KMS-11 (cell line): ENCODE results near the gene DBN1.
"Not testable (repeated sequence)": the region's sequence is repeated elsewhere in the genome, so short reads cannot be mapped to it uniquely, and the experiment has no call there.

Experiments used
- H2AFZ ChIP-seq: fragments of 200-600 bp; sonication (generic); 2 replicates; pipeline ENCODE4 v1.6.1; 2016; ENCODE audit warnings: antibody characterized with exemption, mixed run types, low read depth
- H3K27ac ChIP-seq: fragments of 200-600 bp; sonication (generic); 2 replicates; pipeline ENCODE4 v1.6.1; 2016; ENCODE audit warnings: mild to moderate bottlenecking, mixed run types
- H3K27me3 ChIP-seq: fragments of 200-600 bp; sonication (generic); 2 replicates; pipeline ENCODE4 v1.6.1; 2017; ENCODE audit warnings: mild to moderate bottlenecking, low read depth, mixed run types, moderate library complexity; ENCODE audit not compliant: insufficient read depth
- H3K36me3 ChIP-seq: fragments of 200-600 bp; sonication (generic); 2 replicates; pipeline ENCODE4 v1.6.1; 2017; ENCODE audit warnings: mild to moderate bottlenecking, mixed run types; ENCODE audit not compliant: insufficient read depth
- H3K4me1 ChIP-seq: fragments of 200-600 bp; sonication (generic); 2 replicates; pipeline ENCODE4 v1.6.1; 2016; ENCODE audit warnings: mild to moderate bottlenecking, low read depth, mixed run types; ENCODE audit not compliant: poor library complexity, severe bottlenecking
- H3K4me2 ChIP-seq: fragments of 200-600 bp; sonication (generic); 2 replicates; pipeline ENCODE4 v1.7.0; 2016; ENCODE audit warnings: mild to moderate bottlenecking, mixed run types
- H3K4me3 ChIP-seq: fragments of 200-600 bp; sonication (generic); IDR thresholded peaks from 2 replicates; pipeline ENCODE4 v1.6.1; 2017; ENCODE audit warnings: low read depth, low read length, mixed read lengths; ENCODE audit not compliant: insufficient read depth
- H3K79me2 ChIP-seq: fragments of 200-600 bp; sonication (generic); 2 replicates; pipeline ENCODE4 v1.6.1; 2016; ENCODE audit warnings: low read depth, mixed run types; ENCODE audit not compliant: insufficient read depth
- H3K9ac ChIP-seq: fragments of 200-600 bp; sonication (generic); 2 replicates; pipeline ENCODE4 v1.6.1; 2016; ENCODE audit warnings: mild to moderate bottlenecking, mixed run types
- H4K20me1 ChIP-seq: fragments of 200-600 bp; sonication (generic); 2 replicates; pipeline ENCODE4 v1.6.1; 2016; ENCODE audit warnings: mild to moderate bottlenecking, mixed run types; ENCODE audit not compliant: insufficient read depth
- TF ChIP-seq, protein P1 (sequence below): fragments of 200-600 bp; sonication (generic); conservative IDR thresholded peaks from 2 replicates; pipeline ENCODE4 v1.6.1; 2017; ENCODE audit warnings: low read depth, mild to moderate bottlenecking, antibody characterized with exemption, low read length, moderate library complexity, mixed read lengths

The DBN1 gene

DNA sequence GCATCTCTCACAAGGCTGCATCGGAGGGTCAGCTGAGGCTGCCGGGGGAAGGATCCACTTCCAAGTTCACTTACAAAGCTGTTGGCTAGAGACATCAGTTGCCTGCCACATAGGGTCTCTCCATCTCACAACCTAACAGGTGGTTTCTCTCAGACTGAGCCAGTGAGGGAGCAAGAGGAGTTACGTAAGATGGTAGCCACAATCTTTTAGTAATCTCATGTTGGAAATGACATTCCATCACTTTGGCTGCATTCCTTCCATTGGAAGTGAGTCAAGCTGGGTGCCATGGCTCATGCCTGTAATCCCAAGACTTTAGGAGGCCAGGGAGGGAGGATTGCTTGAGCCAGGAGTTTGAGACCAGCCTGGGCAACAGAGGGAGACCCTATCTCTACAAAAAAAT, 54.4 kb downstream of the DBN1 start:
- Histone ChIP-seq H3K27me3 (no peaks in the 10 kb centered on the region), H3K4me3 (no peak overlapping the region), H3K27ac (no peak overlapping the region), H3K9ac (no peak overlapping the region), H3K4me2 (no peak overlapping the region), H4K20me1 (no peaks in the 10 kb centered on the region), H3K4me1 (peaks cover under 1% of the 10 kb centered on the region), H2AFZ (no peak overlapping the region), H3K79me2 (no peaks in the 10 kb centered on the region), H3K36me3 (no peaks in the 10 kb centered on the region)
- TF ChIP-seq, protein P1, sequence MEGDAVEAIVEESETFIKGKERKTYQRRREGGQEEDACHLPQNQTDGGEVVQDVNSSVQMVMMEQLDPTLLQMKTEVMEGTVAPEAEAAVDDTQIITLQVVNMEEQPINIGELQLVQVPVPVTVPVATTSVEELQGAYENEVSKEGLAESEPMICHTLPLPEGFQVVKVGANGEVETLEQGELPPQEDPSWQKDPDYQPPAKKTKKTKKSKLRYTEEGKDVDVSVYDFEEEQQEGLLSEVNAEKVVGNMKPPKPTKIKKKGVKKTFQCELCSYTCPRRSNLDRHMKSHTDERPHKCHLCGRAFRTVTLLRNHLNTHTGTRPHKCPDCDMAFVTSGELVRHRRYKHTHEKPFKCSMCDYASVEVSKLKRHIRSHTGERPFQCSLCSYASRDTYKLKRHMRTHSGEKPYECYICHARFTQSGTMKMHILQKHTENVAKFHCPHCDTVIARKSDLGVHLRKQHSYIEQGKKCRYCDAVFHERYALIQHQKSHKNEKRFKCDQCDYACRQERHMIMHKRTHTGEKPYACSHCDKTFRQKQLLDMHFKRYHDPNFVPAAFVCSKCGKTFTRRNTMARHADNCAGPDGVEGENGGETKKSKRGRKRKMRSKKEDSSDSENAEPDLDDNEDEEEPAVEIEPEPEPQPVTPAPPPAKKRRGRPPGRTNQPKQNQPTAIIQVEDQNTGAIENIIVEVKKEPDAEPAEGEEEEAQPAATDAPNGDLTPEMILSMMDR, result no peak

DNA sequence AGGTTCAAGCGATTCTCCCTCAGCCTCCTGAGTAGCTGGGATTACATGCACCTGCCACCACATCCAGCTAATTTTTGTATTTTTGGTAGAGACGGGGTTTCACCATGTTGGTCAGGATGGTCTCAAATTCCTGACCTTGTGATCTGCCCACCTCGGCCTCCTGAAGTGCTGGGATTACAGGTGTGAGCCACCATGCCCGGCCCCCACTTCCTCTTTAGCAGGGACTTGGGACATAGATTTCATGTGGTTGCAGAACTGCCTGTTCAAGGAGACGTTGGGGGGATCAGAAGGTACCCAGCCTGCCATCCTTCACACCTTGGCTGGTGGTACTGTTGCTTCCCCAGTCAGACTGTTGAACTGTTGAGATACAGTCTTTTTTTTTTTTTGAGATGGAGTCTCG, 56.4 kb downstream of the DBN1 start:
- H3K27ac ChIP-seq, result not testable (repeated sequence)

DNA sequence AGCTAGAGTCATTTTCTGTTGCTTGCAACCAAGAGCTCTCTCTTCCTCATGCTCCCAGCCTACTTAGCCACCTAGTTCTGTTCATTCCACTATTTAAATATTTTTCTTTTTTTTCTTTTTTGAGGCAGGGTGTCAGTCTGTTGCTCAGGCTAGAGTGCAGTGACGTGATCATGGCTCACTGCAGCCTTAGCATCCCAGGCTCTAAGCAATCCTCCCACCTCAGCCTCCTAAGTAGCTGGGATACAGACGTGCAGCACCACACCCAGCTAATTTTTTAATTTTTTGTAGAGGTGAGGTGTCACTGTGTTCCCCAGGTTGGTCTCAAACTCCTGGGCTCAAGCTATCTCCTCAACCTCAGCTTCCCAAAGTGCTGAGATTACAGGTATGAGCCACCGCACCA, 59.0 kb downstream of the DBN1 start:
- Histone ChIP-seq H3K27ac (no peak overlapping the region), H2AFZ (no peak overlapping the region), H4K20me1 (no peaks in the 10 kb centered on the region), H3K27me3 (no peaks in the 10 kb centered on the region), H3K79me2 (no peaks in the 10 kb centered on the region), H3K4me3 (no peak overlapping the region), H3K9ac (no peak overlapping the region), H3K36me3 (no peaks in the 10 kb centered on the region), H3K4me2 (no peak overlapping the region; the same call in 1 of the 2 replicates), H3K4me1 (peaks cover 36% of the 10 kb centered on the region)
- TF ChIP-seq, protein P1, result no peak

More for the DNA sequence above, 56.4 kb downstream of the DBN1 start:
- H3K4me2 ChIP-seq, H3K27me3 ChIP-seq, H3K79me2 ChIP-seq, H4K20me1 ChIP-seq, H3K9ac ChIP-seq, H3K4me3 ChIP-seq, H3K36me3 ChIP-seq, H2AFZ ChIP-seq: not testable (repeated sequence)
- peaks cover 19% of the 10 kb centered on the region for H3K4me1 ChIP-seq

DNA sequence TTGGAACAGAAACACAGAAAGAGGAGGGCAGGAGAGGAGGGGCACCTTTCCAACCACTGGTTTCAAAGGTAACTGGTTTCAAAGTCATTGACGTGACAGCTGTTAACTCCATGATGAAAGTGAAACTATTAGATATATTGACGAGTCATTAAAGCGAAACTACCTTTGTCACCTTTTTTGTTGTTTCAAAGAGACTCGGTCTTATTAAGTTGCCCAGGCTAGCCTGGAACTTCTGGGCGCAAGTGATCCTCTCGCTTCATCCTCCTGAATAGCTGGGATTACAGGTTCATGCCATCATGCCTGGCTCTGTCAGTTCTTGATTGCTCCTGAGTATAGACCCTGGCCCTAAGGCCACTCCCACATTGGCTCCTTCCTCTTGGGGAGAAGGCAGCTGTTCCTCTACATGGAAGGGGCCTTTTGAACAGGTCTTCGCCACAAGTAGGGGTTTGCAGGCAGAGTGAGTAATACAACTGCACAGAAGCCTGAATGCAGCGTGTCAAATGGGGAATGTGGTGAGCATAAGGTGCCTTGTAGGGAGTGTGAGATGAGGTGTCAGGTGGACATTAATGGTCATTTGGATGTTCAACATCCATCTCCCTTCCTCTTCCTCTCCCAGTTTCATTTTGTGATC, 60.7 kb downstream of the DBN1 start:
- H3K9ac ChIP-seq, result peak overlapping the region; percentile 67
- peak overlapping the region; percentile 86 for H3K4me2 ChIP-seq

DNA sequence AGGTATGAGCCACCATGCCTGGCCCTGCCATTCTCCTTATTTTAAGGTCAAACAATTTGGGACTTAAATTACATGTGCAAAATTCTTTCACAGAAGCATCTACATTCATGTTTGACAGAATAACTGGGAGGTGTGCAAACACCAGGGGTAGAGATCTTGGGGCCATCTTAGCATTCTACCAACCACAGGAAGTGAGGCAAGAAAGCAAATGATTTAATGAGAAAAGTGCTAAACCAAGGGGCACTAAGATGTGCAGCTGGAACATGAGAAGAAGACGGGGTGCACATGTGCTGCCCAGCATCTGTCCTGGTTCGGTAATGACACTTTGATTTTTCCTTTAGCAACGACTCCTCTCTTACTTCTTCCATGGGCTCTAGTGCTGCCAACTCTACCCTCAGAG, 62.9 kb downstream of the DBN1 start:
- Histone ChIP-seq H3K4me2 (no peak overlapping the region), H4K20me1 (no peaks in the 10 kb centered on the region), H3K27me3 (no peaks in the 10 kb centered on the region), H3K9ac (no peak overlapping the region), H3K36me3 (no peaks in the 10 kb centered on the region), H2AFZ (no peak overlapping the region), H3K4me3 (no peak overlapping the region), H3K79me2 (no peaks in the 10 kb centered on the region), H3K27ac (no peak overlapping the region), H3K4me1 (peaks cover 36% of the 10 kb centered on the region)
- TF ChIP-seq, protein P1, result no peak

More for the DNA sequence above, 60.7 kb downstream of the DBN1 start:
- H3K79me2 ChIP-seq, result no peaks in the 10 kb centered on the region
- peak overlapping the region; percentile 25; the same call in 1 of the 2 replicates for H2AFZ ChIP-seq
- no peaks in the 10 kb centered on the region for H4K20me1 ChIP-seq
- peaks cover 36% of the 10 kb centered on the region for H3K4me1 ChIP-seq
- H3K27me3 ChIP-seq, result no peaks in the 10 kb centered on the region
- TF ChIP-seq, protein P1, result no peak
- no peak overlapping the region for H3K4me3 ChIP-seq
- H3K36me3 ChIP-seq, result no peaks in the 10 kb centered on the region
- peak overlapping the region; percentile 95 for H3K27ac ChIP-seq
